HG03095 (cell line): ENCODE measurements around the gene MYLIP.

Experiments
- ATAC-seq: cut with Tn5 transposase; IDR thresholded peaks from one replicate; pipeline ENCODE4 v1.9.1; 2021; ENCODE audit warnings: moderate library complexity; ENCODE audit not compliant: unreplicated experiment

The MYLIP gene

DNA sequence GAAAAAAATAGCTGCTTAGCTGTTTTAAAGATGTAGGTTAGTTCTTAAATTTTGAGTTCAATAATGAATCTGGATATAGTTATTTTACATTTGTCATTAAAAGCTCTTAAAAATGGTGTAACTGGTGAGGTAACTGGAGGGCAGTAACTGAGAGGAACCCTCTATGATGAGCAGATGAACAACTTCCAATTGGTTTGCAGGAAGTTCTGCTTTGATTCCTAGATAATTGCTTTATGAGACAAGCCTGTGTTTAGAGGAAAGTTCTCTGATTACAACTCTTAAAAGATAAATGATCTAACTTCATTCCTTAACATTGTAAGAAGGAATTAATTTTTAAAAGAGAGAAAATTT is 8.5 kb downstream of the MYLIP start:
- no peak for ATAC-seq

DNA sequence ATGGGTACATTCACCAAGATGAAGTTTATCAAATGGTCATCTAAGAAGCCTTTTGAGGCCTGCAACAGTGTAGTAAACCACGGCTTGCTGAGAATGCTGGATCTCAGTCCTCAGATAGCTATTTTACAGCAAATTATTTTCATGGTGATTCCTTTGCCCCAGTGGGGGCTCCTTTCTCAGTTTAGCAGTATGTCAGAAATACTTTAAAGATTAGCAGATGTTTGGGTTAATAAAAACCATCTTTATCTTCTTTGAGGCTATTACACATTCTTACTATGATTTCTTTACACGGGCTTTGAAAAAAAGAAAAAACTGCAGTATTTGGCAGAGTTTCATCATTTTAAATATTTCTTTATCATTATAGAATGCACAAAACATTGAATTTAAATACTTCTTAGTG is 10.7 kb downstream of the MYLIP start:
- no peak for ATAC-seq

DNA sequence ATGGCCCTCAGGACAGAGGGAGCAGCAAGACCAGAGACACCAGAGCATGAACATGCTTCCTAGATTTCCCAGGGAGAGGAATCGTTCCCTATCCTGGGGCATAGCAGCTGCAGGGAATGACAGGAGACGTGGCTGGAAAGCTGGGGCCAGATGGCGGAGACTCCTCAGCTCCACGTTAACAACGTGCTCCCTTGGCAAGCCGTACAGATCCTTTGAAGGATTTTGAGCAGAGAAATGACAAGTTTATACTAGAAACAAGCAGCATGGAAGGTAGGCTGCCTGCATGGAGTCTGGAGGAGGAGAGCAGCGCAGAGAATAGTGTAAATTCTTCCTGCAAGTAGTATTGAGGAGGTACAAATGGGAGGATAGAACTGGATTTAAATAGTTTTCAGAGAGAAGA is 11.7 kb downstream of the MYLIP start:
- ATAC-seq = no peak

DNA sequence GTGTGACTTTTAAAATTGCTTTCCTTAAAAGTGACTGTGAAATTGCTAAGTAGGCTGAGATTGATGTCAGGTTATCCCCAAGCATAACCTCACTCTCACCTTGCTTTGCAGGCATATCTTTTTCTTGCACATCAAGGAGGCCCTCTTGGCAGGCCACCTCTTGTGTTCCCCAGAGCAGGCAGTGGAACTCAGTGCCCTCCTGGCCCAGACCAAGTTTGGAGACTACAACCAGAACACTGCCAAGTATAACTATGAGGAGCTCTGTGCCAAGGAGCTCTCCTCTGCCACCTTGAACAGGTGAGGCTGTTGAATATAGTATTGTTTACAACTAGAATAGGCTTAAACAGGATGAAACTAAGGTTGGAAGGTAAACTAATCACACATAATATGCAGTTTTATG is 12.6 kb downstream of the MYLIP start:
- no peak for ATAC-seq

DNA sequence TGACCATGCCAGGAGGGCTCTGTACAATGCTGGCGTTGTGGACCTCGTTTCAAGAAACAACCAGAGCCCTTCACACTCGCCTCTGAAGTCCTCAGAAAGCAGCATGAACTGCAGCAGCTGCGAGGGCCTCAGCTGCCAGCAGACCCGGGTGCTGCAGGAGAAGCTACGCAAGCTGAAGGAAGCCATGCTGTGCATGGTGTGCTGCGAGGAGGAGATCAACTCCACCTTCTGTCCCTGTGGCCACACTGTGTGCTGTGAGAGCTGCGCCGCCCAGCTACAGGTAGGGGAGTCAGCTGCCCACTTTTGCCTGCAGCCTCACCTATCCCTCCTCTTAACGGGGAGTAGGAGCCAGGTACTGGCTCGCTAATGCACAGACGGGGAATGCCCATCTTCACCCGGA is 16.2 kb downstream of the MYLIP start:
- no peak for ATAC-seq

DNA sequence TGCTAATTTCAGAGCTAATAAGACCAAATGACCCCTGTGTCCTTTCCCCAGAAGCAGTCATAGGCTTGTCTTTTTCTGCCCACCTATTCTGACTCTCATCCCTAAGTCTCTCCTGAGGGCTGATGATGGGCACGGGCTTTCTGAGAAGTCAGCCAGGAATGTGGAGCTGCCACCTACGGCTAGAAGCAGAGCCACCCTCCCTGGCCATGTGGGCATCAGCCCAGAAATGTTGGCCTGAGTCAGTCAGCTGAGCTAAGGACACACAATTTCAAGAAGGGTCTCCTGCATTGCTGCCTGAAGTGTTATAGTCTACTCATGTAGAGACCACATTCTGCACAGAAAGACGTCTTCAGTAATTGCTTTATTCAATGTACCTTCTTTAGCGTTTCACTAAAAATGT is 17.1 kb downstream of the MYLIP start:
- ATAC-seq = no peak

DNA sequence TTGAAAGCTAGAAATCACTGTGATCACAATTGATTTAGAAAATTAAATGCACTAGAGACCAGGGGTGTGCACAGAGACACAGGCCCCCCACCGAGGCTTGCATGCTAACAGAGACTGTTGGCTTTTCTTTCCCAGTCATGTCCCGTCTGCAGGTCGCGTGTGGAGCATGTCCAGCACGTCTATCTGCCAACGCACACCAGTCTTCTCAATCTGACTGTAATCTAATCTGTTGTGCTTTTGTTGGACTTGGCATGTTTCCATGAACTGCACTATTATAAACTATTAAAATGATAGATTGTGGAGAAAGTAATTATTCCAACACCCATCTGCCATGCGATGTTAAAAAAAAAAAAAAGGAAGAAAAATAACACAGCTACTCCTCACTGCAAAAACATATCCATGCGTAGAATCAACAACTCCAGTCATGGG is 17.7 kb downstream of the MYLIP start:
- no peak for ATAC-seq

DNA sequence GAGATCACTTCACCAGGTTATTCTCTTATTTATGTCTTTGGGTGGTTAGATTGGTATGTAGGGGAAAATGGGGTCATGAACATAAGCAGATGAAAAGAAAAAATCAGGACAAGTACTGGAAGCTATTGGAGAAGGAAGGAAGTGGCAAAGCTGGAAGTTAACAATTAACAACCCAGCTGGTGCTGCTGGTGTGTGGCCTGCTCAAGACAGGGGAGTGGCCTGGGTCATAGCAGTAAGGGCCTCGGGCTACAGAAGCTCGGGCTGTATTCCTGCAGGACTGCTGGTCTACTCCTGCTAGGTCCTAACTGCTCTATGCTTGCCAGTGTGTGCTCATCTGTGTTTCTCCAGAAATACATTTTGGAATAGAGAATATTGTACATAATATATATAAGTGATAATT is 19.6 kb downstream of the MYLIP start:
- no peak for ATAC-seq

DNA sequence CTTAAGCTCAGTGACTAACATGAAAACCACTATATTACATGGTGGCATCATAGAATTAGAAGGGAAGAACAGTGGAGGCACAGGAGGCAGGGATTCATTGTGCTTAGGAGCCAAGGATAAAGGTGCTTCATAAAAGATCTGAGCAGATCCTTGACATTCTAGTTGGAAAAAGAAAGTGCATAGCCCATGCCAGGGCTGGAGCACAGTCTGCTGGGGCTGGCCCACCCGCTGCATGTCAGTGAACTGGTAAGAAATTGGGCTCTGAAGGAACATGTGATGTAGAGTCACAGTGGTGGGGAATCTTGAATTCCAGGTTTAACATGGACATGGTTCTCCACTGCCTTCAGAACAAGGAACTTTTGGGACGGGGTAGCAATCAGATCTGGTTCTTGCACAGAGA is 20.4 kb downstream of the MYLIP start:
- no peak for ATAC-seq

DNA sequence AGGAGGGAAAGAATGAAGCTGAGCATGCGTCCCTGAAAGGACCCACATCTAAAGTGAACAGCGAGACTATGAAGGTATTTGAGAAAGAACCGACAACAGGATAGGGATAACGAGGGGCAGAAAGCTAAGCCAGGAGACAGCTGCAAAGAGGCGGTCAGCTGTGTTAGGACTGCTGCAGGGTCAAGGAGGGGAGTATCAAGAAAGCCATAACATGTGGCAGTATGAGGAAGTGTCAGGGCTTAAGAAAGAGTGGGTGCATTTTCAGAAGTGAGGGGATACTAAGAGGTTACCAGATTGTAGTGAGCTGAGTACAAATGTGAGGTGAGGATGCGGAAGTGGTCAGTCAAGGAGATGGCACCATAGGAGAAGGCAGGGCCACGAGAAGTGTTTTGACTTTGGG is 21.2 kb downstream of the MYLIP start:
- ATAC-seq = no peak

DNA sequence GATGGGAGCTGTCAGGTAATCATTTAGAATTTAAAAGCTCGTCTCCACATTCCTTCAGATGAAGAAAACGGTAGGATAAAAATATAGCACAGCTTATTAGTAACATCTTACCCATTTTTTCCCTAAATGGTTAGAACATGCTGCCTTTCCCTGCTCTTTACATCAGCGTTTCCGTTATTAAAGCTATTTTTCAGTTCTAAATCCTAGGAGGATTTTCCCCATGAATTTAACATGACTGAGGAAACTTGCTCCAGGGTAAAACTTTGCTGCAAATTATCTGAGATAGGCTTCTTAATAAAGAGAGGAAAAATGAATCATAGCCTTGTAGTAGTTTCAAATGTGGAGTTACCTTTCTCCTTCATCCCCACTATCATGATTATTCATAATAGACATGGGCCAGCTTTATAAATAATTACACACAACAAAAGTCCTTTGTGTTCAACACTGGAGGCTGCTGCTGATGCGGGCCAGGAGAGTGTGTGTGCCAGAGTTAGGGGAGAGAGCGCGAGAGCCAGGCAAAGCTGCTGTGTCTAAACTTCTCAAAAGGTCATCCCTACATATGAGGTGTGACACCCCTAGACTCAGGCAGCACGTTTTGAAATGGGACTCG is 24.4 kb downstream of the MYLIP start:
- no peak for ATAC-seq

DNA sequence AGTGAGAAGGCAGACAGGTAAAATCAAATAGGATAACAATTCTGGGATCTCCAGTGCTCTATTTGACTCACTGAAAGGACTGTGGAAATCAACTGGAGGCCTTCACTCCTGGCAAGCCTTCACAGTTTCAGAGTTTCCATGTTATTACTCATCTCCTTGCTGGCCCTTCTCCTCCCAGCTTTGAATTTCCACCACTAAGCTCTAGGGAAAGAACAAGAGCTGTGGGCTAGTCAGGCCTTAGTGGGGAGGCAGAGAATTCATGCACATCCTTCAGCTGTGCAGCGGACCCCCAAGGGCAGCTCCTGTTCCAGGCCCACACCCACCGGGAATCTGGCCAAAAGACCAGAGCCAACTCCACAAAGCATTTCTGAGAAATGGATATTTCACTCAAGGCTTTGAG is 26.0 kb downstream of the MYLIP start:
- no peak for ATAC-seq

DNA sequence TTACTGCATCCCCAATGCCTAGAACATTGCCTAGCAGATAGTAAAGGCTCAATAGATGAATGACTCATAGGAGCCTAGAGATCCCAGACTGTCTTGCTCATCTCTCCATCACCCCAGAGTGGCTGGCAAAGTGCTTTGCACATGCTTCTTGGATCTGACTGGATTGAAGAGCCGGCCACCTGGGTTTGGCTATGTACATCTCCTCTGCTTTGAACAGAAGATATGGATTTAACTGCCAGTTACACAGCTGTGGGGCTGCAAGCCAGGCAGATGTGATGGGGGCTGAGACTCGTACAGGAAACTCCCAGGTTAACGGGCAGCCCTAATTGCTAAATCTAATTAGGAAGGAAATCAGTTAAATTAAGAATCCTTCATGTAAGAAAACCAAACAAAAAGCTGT is 28.6 kb downstream of the MYLIP start:
- ATAC-seq = no peak

DNA sequence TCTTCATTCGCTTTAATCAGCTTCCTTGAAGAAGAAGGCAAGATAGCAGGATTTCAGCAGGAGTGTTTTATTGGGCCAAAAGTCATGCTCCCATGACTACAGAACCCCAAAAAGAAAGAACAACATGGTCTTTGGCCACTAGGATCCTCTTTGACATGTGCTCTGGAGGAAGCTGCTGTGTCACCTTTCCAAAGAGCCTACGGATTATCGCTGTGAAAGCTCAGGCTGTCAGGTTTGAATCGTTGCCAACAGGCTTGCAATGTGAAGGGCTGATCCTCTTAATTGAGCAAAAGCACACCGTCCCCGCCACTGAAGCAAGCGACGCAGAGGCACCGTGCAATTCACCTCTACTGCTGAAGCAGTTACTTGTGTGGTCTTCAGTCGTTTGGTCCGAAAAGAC is 29.0 kb downstream of the MYLIP start:
- no peak for ATAC-seq

DNA sequence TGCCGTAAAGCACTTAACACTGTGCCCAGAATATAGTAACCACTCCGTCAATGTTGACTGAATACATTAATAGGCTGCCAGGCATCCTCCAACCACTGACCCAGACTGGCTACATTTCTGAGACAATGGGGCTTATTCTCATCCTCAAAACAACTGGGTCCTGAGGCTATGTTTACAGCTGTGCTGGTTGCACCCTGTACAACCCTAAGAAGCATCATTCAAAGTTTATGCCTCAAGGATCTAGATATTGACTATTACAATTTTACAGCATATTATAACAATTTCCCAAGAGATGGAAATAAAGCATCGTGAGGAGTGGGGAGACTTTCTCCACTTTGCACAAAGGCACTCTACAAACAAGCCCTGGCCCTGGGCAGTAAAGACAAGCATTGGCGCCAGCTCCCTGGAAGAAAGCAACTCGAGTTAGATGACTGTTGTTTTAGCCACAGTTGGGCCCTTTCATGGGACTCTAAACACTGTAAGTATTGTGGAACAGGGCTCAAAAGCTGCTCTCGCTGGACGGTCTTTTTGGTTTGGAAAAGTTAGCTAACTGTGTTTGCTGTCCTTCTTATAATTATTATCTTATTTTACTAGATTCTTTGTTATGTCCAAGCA is 30.2 kb downstream of the MYLIP start:
- ATAC-seq = no peak

DNA sequence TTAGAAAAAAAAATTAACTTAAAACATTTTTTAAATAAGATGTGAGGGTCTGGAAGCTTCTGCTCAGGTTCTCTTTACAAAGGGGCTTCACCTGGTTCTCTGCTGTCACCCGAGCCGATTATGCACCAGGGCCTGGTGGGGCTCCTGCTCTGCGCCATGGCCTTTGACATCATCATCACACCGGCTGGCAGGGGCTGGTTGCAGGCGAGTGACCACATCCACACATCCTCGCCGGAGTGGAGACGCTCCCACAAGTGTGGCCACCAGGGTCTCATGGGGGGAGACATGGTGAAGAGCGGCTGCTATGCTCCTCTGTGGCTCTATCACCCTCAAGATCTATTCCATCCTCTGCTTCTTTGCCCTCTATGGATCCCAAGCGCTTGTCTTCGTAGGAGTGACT is 31.9 kb downstream of the MYLIP start:
- no peak for ATAC-seq

DNA sequence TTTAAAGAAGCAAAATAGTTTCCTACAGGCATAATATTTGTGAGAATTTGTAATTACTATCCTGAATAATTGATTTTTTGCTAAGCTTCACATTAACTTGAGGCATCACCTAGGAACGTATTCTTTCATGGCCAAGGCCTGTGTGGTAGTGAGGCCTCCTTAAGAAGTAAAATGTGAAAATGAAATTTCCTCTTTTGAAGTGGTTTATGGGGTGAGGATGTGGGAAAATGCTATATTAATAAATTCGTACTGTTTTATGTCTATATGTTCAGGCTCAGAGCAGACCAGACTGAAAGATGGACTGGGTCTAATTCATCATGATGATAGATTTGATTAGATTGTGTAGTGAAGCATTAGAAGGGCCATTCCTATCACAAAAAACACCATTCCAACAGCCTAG is 33.1 kb downstream of the MYLIP start:
- ATAC-seq = no peak

DNA sequence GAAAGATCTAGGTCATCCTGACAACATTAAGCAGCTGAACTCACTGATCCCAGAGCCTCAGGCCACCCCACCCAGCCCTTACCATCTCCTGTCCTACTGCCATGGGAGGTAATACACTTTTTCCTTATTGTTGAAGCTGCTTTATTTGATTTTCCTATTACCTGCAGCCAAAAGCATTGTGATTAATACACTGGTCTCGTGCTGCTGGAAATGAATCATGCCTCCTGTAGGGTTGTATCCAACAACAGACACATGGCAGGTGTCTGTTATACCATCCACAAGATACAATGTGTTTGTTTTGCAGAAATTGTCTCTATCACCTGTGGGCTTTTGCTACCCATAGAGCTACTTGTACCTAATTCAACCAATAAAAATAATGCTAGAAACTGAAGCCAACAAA is 34.2 kb downstream of the MYLIP start:
- no peak for ATAC-seq

DNA sequence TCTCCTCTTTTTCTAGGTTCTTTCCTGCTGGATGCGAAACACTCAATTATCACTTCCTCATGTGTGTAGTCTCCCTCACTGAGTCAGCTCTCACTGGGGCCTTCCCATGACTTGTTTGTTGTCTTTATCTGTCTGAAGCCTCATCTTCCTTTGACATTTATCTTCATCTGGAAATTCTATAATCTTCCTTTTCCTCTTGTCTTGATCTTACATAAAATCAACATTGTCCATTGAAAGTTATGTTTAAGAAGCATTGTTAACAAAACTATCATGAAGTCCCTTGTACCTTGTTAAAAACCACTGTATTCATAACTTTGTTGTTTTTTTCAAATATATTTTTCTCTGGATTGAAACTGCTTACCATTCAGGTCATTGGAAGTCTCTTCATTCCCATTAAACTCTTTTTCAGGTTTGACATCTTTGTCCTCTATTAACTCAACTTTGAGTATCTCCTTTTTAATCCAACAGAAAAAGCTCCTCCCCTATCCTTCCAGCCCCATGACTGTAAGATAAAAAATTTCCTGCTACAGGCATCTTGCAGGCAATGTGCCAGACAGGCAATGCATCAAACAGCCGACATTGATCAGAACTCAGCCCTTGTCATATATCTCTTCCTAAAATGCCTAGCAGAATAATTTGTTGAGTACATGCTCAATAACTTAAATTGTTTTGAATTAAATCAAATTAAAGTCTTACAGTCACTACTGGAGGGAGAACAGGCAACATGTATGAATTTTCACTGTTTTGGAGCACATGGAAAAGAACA is 34.8 kb downstream of the MYLIP start:
- no peak for ATAC-seq

DNA sequence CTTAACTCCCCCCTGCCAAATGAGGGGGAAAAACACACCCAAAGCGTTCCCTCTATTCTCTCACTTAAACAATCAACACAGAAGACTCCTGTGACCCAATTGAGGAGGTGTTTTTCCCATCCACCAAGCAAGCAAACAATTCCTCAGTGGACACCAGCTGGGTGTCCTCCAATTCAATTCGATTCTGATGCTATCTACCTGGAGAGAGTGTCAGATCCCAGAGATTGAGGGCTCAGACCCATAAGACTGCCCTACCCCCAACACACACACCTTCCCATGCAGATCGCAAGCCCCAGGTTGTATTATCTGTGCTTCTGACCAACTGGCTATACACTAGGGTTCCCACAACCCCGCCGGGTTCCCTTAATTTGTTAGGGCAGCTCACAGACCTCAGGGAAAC is 36.8 kb downstream of the MYLIP start:
- ATAC-seq = no peak

DNA sequence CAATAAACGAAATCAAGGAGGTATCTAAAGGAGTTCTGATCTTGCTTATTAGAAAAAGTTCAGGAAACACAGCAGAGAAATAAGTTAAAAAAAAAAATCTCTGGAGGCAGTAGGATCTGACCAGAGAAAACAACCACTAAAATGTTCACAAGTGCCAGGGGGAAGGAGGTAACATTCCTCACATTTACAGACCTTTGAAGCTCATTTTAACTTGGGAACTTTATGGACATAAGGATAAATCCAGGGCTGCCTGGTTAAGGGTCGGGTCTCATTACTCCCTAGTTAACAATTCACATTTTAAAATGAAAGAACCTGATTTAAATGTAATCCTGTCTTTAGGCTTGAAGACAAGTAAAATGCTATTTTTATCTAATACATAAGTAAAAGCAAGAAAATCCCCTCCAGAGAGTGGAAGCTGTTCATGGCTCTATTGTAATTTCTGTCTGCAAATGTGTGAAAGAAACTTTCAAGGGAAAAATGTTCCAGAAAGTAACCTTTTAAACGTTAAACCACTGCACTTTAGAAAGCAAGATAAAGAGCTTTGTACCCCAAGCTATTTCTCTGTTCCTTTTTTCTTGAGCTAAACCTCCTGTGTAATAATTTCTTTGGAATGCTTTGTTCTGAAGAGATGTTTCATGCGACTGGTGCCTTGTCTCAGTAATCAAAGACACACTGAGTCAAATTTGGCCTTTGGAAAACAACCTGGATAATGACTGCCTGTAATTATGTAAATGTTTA is 38.2 kb downstream of the MYLIP start:
- ATAC-seq = no peak

DNA sequence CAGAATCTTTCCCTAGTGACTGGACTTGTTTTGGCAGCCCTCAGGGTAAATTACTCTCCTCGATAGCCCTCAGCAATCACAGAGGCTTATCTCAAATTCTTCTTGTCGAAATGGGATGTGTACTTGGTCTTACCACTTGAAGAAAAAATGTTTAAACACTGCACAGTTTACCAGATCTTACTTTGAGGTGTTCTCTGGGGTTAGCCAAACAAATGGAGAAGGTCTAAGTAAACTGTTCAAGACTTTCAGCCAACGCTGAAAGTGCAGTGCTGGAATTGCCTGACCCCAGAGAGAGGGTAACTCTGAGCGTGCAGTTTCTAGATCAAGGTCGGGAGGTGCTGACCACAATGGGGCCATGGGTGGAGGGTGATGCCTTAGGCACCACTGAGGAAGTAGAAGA is 39.2 kb downstream of the MYLIP start:
- no peak for ATAC-seq
